ENCODE results near the gene L3MBTL2. TPM values are rescaled to one million over a fixed set of nuclear protein-coding genes. Genes with fewer than 3 reads are reported as not detected.

The L3MBTL2 gene
- total RNA-seq, 1 experiment from 2014 or later, result 22.3 TPM

DNA sequence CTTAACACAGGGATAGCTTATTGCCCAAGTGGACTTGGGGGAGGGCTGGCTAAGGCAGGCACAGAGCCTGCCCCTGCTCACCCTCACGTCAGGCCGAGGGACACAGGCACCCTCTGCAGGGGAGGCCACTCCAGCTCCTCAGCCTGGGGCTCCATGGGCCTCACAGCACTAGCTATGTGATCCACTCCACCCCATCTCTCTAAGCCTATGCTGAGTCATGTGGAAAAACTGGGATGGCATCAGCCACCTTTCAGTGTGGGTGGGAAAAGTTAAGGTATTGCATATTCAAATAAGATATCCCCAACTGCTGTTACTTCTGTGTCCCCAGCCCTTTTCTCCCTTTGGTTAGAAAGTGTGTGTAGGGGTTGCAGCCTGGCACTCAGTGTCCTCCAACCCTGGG lies 58.6 kb downstream of the L3MBTL2 start:
- no TSS peak for BruUV-seq (replicated peaks)

GRCh38 chr22:41264408-41264941 lies 59.4 kb downstream of the L3MBTL2 start:
- Histone ChIP-seq H3K27ac (no peak overlapping the region), H3K9me3 (ENCODE audit: insufficient read depth, low read depth) (no peaks in the 10 kb centered on the region), H3K4me3 (no peak overlapping the region), H3K4me2 (no peak overlapping the region), H3K4me1 (replicated peaks; ENCODE audit: insufficient read depth) (no peaks in the 10 kb centered on the region), H3K9me2 (ENCODE audit: insufficient read depth) (no peaks in the 10 kb centered on the region), H3K27me3 (ENCODE audit: insufficient read depth, low read depth) (no peaks in the 10 kb centered on the region), H3K36me3 (ENCODE audit: low read depth) (peaks cover 51% of the 10 kb centered on the region), H3F3A (ENCODE audit: insufficient read depth, low read depth) (peaks cover 17% of the 10 kb centered on the region; the same call in 1 of the 2 replicates), H3K79me2 (ENCODE audit: low read depth) (0 out of 2 replicates have a peak, but pooled peaks cover 14% of the 10 kb centered on the region), H2AFZ (no peak overlapping the region), H4K20me1 (ENCODE audit: insufficient read depth) (peaks cover 15% of the 10 kb centered on the region; the same call in 1 of the 2 replicates)
- ChIA-PET CTCF (no interaction called here), POLR2A (ENCODE audit: unreplicated experiment) (interaction anchor here (0.6 kb wide), 1 partner anchor 171 kb away, joined by 6 read pairs; no protein-coding TSS in a partner anchor)
- TF ChIP-seq CTCF (conservative IDR thresholded peaks at IDR 0.05) (no peak), EZH2 (IDR thresholded peaks at IDR 0.05; ENCODE audit: low read depth) (no peak)
- BruUV-seq (replicated peaks), result no TSS peak
- no peak for DNase-seq
- intact Hi-C loops (cut with micrococcal nuclease; ENCODE audit: unreplicated experiment), result no loop called here

More for the DNA sequence above, 58.6 kb downstream of the L3MBTL2 start:
- no peak overlapping the region for H2AFZ ChIP-seq
- 0 out of 2 replicates have a peak, but pooled peaks cover 11% of the 10 kb centered on the region for H3K79me2 ChIP-seq (ENCODE audit: low read depth)
- H3K36me3 ChIP-seq (ENCODE audit: low read depth), result peaks cover 50% of the 10 kb centered on the region
- H3K4me1 ChIP-seq (replicated peaks; ENCODE audit: insufficient read depth), result no peaks in the 10 kb centered on the region
- H3K9me2 ChIP-seq (ENCODE audit: insufficient read depth), result no peaks in the 10 kb centered on the region
- H3K9me3 ChIP-seq (ENCODE audit: insufficient read depth, low read depth), result no peaks in the 10 kb centered on the region
- ChIA-PET POLR2A (ENCODE audit: unreplicated experiment) (no interaction called here), CTCF (interaction anchor here (0.5 kb wide), 1 partner anchor 97 kb away, joined by 4 read pairs; no protein-coding TSS in a partner anchor)
- peaks cover 17% of the 10 kb centered on the region; the same call in 1 of the 2 replicates for H3F3A ChIP-seq (ENCODE audit: insufficient read depth, low read depth)
- no peak overlapping the region for H3K4me2 ChIP-seq
- no peak overlapping the region for H3K4me3 ChIP-seq
- no peaks in the 10 kb centered on the region for H3K27me3 ChIP-seq (ENCODE audit: insufficient read depth, low read depth)
- DNase-seq, result no peak
- H4K20me1 ChIP-seq (ENCODE audit: insufficient read depth), result peaks cover 15% of the 10 kb centered on the region; the same call in 1 of the 2 replicates
- TF ChIP-seq CTCF (conservative IDR thresholded peaks at IDR 0.05), result no peak
- TF ChIP-seq EZH2 (IDR thresholded peaks at IDR 0.05; ENCODE audit: low read depth), result no peak
- H3K27ac ChIP-seq, result no peak overlapping the region; the same call in 1 of the 2 replicates
- intact Hi-C loops (cut with micrococcal nuclease; ENCODE audit: unreplicated experiment), result no loop called here

- Histone ChIP-seq H3K9me3 (ENCODE audit: insufficient read depth, low read depth) (no peaks in the 10 kb centered on the region), H3K27me3 (ENCODE audit: insufficient read depth, low read depth) (no peaks in the 10 kb centered on the region), H3F3A (ENCODE audit: insufficient read depth, low read depth) (peaks cover 27% of the 10 kb centered on the region; the same call in 1 of the 2 replicates), H3K4me2 (no peak overlapping the region), H3K4me3 (no peak overlapping the region), H3K4me1 (replicated peaks; ENCODE audit: insufficient read depth) (no peaks in the 10 kb centered on the region), H3K9me2 (ENCODE audit: insufficient read depth) (no peaks in the 10 kb centered on the region), H2AFZ (no peak overlapping the region), H3K36me3 (ENCODE audit: low read depth) (peaks cover 51% of the 10 kb centered on the region), H3K79me2 (ENCODE audit: low read depth) (peaks cover 22% of the 10 kb centered on the region; the same call in 1 of the 2 replicates), H4K20me1 (ENCODE audit: insufficient read depth) (peaks cover 16% of the 10 kb centered on the region; the same call in 1 of the 2 replicates), H3K27ac (no peak overlapping the region)
- POLR2A ChIA-PET (ENCODE audit: unreplicated experiment), result interaction anchor here (0.6 kb wide), 1 partner anchor 180 kb away, joined by 4 read pairs; no protein-coding TSS in a partner anchor
- no TSS peak for BruUV-seq (replicated peaks)
- CTCF ChIA-PET, result interaction anchor here (0.5 kb wide), 1 partner anchor 368 kb away, joined by 3 read pairs; no protein-coding TSS in a partner anchor
- intact Hi-C loops (cut with micrococcal nuclease; ENCODE audit: unreplicated experiment), result no loop called here
- DNase-seq, result no peak
- TF ChIP-seq CTCF (conservative IDR thresholded peaks at IDR 0.05) (no peak), EZH2 (IDR thresholded peaks at IDR 0.05; ENCODE audit: low read depth) (no peak)
Measured at GRCh38 chr22:41267958-41268357, 62.8 kb downstream of the L3MBTL2 start.
